GM12875 (cell line): ENCODE data around the gene GPRIN3.

Experiments used
- H3K4me3 ChIP-seq: one replicate; pipeline ENCODE4 v1.5.1; 2011; ENCODE audit warnings: low read depth, low read length, control low read depth
- TF ChIP-seq, protein P1 (sequence below): IDR thresholded peaks from 2 replicates; pipeline ENCODE4 v1.5.1; 2011; ENCODE audit warnings: low read depth, mild to moderate bottlenecking, control low read depth, inconsistent platforms, low read length, moderate library complexity, borderline replicate concordance; ENCODE audit not compliant: insufficient read depth

GPRIN3 gene

DNA sequence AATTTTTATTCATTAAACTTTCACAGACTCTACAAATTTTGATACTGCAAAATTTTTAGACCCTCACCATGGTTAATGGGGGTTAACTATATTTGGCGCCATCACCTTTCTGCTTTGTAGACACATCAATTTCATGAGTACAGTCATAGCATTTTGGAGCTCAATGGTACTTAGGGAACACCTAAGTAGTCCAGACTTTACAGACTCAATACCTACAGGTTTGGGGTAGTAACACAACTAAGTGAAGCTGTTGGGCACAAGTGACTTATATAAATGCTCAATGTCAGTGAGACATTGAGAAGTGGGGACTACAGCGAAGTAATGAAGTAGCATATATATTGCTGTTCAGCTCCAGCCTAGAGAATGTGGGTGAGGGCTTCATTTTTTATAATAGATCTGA, 7.5 kb downstream of the GPRIN3 start:
- no peak overlapping the region for H3K4me3 ChIP-seq
- TF ChIP-seq, protein P1, sequence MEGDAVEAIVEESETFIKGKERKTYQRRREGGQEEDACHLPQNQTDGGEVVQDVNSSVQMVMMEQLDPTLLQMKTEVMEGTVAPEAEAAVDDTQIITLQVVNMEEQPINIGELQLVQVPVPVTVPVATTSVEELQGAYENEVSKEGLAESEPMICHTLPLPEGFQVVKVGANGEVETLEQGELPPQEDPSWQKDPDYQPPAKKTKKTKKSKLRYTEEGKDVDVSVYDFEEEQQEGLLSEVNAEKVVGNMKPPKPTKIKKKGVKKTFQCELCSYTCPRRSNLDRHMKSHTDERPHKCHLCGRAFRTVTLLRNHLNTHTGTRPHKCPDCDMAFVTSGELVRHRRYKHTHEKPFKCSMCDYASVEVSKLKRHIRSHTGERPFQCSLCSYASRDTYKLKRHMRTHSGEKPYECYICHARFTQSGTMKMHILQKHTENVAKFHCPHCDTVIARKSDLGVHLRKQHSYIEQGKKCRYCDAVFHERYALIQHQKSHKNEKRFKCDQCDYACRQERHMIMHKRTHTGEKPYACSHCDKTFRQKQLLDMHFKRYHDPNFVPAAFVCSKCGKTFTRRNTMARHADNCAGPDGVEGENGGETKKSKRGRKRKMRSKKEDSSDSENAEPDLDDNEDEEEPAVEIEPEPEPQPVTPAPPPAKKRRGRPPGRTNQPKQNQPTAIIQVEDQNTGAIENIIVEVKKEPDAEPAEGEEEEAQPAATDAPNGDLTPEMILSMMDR = no peak

DNA sequence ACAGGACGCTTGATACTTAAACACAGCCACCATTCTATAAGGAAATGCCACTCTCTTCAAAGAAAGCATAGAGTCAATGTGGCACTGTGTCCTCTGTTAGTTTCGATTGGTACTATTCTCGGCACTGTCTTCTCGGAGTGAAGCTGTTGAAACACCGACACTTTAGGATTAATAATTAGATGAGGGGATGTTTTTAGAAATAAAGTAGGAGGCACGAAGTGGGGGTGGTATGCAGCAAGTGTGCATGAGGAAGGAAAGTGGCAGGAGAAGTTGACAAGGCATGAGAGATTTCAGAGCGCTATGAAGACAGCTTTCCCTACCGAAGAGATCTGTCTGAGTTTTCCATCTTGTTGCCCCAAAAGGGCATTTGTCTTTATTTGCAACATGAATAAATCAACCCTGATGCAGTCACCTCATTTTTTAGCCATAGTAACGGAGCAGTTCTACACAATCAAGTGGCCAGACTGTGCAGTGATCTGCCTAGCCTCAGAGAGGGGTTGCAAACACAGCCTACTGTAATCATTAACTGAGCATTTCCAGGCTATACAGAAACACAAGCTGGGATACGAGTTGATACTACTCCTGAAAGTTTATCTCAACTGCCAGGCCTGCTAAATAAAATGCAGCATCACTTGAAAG, 8.3 kb downstream of the GPRIN3 start:
- TF ChIP-seq, protein P1 = no peak
- no peak overlapping the region for H3K4me3 ChIP-seq

DNA sequence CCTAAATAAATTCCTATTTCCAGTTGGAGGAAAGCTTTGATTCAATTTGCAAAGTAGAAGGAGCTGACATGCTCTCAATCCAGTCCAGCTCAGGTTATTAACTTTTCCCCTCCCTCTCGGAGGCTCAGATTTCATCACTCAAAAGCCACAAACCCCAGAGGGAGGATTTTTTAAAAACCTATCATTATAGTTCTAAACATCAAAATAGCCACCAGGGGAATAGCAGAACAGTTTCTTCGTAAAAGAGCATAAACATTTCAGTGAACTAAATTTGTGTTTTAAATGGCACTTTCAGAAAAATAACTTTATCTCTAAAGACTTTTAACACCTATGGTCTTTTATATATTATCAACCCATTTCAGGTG, 8.8 kb downstream of the GPRIN3 start:
- TF ChIP-seq, protein P1 = no peak

DNA sequence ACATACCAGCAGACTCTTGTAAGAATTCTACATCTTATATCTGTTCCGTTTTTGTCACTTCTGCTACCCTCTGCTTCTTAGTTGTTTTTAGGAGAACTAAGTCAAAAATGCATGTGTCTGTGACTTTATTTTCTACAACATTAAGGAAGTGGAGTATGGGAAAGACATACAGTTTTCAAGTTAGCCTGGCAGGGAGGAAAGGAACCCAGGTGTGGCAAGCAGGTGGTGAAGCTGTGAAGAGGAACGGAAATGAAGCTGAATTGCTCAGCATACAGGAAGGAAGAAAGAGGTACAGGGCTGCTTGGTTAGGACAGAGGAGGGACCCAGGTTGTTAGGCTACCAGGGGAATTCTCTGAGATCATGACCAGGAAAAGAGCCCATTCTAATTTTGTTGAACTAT, 9.4 kb downstream of the GPRIN3 start:
- TF ChIP-seq, protein P1 = no peak
- H3K4me3 ChIP-seq = no peak overlapping the region

More for the DNA sequence above, 8.8 kb downstream of the GPRIN3 start:
- H3K4me3 ChIP-seq = no peak overlapping the region

DNA sequence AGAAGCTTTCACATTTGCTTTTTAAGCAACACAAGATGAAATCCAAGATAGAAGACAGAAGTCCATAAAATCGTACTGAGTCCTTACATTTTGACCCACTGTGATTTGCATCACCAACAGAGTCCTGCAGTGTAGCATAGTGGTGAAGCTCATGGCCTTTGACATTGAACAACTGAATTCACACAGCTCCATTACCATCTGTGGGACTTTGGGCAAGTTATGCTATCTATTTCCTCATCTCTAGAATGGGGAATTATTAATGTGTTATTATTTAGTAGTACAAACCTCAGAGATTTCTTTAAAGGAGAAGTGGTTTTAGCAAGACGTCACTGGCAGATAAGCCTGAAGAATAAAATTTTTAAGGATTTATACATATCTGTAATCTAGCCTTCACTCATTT, 10.7 kb downstream of the GPRIN3 start:
- TF ChIP-seq, protein P1 = no peak

DNA sequence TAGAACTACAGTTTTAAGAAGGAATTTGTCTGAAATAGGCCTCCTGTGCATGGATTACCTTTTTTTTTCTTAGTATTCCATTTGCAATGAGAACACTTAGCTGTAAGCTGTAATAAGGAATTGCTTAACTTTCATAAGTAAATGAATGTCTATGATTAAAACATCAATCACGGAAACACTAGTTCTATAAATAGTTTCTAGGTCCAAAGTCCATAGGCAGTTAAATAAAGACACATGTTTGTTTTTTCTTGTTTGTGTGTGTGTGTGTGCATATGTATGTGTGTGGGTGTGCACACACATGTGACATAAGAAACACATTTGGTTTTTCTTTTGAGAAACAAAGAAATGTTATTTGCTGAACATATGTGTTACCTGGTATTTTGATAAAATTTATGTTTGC, 11.2 kb downstream of the GPRIN3 start:
- TF ChIP-seq, protein P1 = no peak
- H3K4me3 ChIP-seq = no peak overlapping the region

More for the DNA sequence above, 10.7 kb downstream of the GPRIN3 start:
- H3K4me3 ChIP-seq = no peak overlapping the region

DNA sequence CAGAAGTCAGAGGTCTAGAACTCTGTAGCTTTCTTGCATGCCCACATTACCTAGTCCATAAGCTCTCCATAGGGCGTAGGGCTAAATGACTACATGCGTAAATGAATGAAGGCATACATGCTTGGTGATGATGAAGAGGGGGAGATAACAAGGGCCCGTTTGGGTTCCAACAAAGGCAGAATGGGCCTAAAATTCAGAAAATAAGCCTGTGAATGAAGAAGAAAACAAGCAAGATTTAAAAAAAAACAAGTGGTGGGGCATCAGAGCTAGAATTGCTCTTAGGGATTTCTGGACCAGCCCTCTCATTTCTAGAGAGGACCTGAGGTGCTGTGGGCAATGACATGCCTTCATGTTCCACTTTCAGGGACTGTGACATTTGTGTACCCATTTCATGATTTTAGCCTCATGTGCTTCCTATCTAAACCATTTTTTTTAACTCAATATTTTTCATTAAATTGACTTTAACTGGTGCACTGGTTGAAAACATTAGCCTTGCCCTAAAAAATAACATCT, 12.1 kb downstream of the GPRIN3 start:
- H3K4me3 ChIP-seq = no peak overlapping the region
- TF ChIP-seq, protein P1 = no peak
